Measurements from ENCODE around the gene SFT2D3. TPM values are rescaled to one million over a fixed set of nuclear protein-coding genes. Genes with fewer than 3 reads are reported as not detected.

SFT2D3 gene
- 6.0 and 6.1 TPM in 2 replicates for total RNA-seq (2014; rRNA removed; shearing (Covaris generic))

- peak; percentile 94 for DNase-seq (ENCODE audit: low read depth)
Observed at GRCh38 chr2:127701193-127701650, at the start of gene SFT2D3. TSS of gene SFT2D3 (plus strand) at chr2:127701497. CDS start at chr2:127701529, 32 bp downstream.

DNA sequence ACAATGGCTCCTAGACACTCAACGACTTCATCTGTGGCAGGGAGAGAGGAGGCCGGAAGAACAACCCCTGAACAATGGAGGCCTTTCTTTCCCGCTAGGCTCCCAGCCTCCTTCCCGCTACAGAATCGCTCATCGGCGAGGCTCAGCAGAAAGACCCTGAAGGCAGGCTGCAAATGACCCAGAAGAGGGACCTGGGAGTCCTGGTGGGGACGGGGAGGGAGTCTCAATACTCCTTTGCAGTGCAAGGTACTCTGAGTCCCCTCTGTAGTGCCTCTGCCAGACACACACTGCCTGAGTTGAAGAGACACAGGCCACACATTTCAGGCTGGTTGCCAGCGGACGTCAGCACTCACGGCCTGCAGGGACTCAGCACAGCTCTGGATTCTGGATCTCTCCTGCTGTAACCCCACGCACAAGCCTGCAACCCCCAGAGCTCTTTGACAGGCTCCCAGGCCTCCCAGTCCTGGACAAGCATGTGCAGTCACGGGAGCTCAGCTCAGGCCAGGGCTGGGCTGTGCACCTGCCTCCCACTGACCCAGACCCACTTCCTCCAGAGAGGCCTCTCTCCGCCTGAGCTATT lies 49.2 kb upstream of the SFT2D3 start:
- DNase-seq (ENCODE audit: low read depth): no peak

GRCh38 chr2:127652786-127653357 lies 48.4 kb upstream of the SFT2D3 start:
- DNase-seq (ENCODE audit: low read depth): no peak

DNA sequence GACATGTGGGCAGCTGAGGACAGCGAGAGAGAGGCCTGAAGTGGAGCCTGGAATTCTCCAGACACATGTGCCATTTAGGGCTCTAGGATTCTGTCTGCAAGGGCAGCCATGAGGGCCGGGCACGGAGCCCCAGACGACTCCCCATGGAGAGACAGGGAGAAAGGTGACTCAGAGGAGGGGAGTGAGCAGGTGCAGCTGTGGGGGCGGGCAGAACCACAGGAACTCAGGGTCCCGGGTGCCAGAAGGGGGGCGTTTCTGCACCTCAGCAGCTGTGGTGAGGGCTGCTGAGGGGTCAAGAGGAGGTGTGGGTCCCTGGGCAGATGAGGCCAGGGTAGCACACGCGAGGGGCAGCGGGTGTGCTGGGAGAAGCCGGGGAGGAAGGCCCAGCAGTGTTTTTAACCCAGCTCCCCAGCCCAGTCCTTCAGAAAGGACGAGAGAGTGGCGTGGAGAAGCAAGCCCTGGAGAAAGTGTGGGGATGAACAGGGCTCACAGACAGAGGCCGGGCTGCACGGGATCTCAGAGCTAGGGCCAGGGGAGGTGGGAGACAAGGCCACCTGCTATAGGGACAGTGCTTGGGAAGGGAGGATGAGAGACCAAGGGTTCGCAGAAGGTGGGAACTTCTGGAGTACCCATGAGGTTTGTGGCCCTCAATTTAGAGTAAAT lies 47.7 kb upstream of the SFT2D3 start:
- no peak for DNase-seq (ENCODE audit: low read depth)

GRCh38 chr2:127654084-127654837 lies 47.0 kb upstream of the SFT2D3 start:
- DNase-seq (ENCODE audit: low read depth): no peak

- no peak for DNase-seq (ENCODE audit: low read depth)
Observed at GRCh38 chr2:127654838-127655175, 46.5 kb upstream of the SFT2D3 start.

DNA sequence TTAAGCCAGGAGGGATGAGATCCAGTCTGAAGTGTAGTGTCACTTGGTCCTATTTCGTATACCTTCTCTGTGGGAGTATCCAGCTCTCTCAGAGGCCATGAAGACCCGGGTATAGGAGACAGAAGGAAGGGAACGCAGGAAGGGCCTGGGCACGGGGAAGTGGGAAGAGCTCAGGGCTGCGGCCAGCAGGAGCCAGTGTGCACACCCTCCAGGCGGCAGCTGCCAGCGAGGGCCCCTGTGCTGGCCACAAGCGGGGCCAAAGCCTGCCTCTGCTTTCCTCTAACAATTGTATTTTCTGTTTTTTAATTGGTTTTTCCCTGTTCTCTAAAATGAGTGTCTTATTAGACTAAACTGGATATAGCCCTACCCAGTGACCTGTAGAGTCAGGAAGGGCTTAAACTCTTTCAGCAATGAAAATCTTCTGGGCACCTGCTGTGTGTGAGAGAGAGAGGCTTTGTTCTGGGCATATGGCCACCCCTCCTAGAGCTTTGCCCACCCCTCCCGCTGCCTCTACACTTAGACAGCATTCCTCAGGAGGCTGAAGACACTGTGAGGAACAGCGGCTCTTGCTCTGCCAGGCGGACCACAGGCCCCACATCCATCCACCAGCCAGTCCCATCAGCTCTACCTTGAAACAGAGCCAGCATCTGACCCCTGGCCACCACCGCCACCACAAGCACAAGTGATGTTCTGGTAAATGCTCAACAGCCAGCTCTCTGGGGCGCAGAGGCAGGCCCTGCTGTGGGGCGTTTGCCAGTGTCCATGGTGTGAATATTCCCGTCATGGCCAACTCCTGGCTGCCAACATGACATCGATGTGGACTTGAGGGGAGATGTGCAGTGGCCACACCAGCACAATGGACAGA lies 45.9 kb upstream of the SFT2D3 start:
- DNase-seq (ENCODE audit: low read depth): no peak

- DNase-seq (ENCODE audit: low read depth): no peak
Observed at GRCh38 chr2:127656569-127657231, 44.6 kb upstream of the SFT2D3 start.

GRCh38 chr2:127657232-127657595 lies 44.1 kb upstream of the SFT2D3 start:
- no peak for DNase-seq (ENCODE audit: low read depth)

GRCh38 chr2:127658146-127658545 lies 43.2 kb upstream of the SFT2D3 start:
- no peak for DNase-seq (ENCODE audit: low read depth)

DNA sequence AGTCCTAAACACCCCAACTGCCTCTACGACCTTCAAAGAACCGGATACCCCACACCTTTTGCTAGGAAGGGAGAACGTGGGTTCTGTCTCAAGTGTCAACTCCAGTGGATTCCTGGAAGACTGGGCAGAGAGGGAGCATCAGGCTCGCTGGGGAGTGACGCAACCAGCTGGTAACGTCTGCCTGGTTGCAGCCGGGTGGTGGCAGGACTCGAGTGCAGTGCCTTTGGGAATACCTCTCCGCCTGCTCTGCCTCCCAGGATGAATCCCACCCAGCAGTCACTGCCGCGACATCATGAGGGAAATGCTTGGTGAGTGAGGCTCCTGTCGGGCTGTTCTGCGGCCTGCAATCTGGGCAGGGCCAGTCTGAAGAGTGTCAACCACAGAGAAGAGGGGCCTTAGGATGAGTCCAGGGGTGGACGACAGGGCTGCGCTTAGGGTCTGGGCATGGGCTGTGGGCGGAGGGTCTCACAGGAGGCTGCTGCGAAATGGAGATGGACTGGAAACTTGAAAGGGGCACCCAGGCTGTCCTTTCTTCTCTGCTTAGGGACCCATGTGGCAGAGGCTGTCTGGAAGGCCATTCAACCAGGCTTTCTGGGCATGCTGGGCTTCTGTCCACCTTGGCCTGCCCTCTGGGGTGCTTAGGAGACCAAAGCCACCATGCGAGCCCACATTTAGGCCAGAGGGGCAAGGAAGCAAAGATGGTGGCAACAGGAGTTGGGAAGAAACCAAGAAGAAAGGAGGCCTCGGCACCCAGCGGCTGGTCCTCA lies 42.5 kb upstream of the SFT2D3 start:
- no peak for DNase-seq (ENCODE audit: low read depth)

GRCh38 chr2:127659408-127660290 lies 41.6 kb upstream of the SFT2D3 start:
- no peak for DNase-seq (ENCODE audit: low read depth)

DNA sequence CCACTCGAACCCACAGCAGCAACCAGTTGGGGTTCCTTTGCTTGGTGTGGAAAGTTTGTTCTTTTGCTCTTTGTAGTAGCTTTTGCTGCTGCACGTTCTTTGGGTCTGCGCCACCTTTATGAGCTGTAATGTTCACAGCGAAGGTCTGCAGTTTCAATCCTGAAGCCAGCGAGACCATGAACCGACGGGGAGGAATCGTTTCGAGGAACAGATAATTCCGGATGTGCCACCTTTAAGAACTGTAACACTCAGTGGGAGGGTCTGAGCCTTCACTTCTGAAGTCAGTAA lies 41.1 kb upstream of the SFT2D3 start:
- no peak for DNase-seq (ENCODE audit: low read depth)

DNA sequence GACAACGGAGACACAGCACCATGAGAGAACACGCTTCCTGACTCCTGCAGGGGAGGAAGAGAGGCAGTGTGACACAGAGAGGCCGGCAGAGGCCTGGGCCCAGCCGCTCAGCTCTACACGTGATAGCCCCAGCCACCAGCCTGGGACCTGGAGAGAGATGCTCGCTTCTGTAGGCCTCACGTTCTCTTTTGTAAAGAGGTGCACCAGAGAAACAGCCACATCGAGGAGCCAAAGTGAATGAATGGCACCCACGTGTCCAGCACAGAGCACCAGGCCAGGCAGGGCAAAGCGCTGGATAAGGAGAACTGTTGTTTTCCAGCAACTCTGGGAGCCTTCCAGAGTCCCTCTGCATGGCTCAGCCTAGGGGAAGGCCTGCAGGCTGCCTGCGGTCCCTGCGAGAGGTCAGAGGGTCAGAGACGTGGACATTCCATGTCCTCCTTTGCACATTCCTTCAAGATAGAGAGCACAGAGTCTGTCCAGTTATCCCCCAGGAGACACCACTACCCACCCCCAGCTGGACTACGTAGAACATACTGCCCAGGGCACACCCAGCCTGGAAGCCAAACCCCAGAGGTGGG lies 40.1 kb upstream of the SFT2D3 start:
- no peak for DNase-seq (ENCODE audit: low read depth)

GRCh38 chr2:127661949-127662510 lies 39.3 kb upstream of the SFT2D3 start:
- no peak for DNase-seq (ENCODE audit: low read depth)

DNA sequence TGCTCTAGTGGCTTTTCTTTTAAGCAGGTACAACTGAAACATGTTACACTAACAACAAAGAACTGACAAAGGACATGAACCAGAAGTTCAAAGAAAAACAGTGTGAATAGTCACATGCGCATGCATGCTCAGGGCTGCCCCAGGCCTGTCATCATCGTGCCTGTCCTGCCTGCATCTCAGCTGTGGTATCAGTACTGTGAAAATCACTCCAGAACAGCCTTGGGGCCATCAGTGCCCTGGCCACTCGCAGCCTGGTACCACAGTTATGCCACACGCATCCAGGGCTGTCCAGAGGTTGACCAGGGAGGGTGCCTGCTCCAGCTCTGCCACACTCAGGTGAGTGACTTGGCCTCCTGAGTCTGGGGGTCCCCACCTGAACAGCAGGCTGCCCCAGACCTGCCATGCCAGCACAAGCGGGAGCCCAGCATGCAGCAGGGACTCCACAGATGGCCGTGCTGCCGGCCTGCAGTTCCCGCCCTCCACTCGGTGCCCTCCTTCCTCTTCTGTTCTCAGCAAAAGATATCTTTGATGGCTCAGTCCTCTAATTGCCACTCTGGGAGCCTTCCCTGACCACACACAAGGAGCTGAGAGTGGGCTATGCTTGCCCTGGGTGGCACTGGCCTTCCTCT lies 38.2 kb upstream of the SFT2D3 start:
- DNase-seq (ENCODE audit: low read depth): no peak

GRCh38 chr2:127663566-127664064 lies 37.7 kb upstream of the SFT2D3 start:
- no peak for DNase-seq (ENCODE audit: low read depth)
